ENCODE results near the gene STAMBPL1.

The STAMBPL1 gene

DNA sequence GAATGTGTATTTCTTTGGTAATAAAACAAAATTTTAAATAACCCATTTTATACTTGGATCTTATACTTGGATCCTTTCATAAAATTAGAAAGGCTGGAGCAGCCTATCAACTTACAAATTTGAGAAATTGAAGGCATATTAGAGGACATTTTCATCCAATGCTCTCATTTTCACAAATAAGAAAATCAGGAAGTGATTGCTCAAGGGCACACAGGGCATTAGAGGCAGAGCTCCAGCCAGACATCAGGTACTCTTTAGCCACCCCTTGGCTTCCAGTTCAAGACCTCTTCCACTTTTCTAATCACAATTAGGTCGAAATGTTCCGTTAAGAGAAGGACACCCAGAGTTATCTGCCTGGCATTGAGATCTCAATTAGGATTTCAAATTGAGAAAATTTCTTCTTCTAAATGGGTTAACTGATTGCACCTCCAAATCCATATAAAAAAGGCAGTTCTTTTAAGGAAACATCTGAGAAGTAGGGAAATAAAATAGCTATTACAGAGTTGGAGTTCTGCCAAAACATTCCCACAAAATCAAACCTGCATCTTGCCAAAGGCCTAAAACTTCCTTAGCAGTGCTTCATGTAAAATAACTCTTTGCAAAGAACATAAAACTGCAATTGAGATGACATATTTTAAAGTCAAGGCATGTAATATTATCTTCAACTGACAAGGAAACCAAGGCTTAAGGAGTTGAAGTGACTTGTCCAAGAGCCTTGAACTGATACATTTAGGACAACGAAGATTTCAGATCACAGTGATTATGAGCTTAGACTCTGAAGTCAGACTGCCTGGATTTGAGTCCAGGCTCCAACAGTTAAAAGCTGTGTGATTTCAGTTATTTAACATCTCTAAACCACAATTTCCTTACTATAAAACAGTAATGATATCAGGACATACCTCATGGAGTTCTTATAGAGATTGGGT lies 70.1 kb downstream of the STAMBPL1 start:
- peak; percentile 66 for FAIRE-seq
- TF ChIP-seq POLR2A (IDR thresholded peaks at IDR 0.05; ENCODE audit: low read depth, low read length), result no peak
- DNase-seq (ENCODE audit: insufficient read length, low spot score), result no peak

DNA sequence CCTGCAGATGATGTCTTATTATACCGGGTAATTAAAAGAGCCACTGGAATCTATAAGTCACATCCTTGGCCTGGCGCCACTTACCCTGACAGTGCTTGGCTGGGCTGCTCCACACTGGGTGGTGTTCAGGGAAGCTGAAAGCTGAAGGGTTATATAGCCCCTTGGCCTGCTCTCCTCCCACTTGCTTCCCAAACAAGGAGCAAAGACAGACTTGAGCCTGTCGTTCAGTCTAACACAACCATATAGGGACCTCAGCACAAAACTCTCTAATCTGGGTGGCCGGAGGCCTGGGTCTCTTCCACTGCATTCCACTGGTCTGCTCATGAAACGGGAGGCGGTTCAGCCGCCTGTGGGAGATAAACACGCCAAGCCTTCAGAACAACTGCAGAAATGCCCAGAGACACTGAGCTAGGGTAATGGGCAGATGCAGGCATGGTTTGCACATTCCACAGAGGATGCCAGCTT lies 72.6 kb downstream of the STAMBPL1 start, which contains the start of gene ACTA2:
ACTA2 (minus strand) TSS at position 127 of the 465 bp plus-strand sequence. CDS start 3,843 bp downstream, outside the sequence.
- TF ChIP-seq POLR2A (IDR thresholded peaks at IDR 0.05; ENCODE audit: low read depth, low read length), result no peak
- DNase-seq (ENCODE audit: insufficient read length, low spot score), result no peak
- FAIRE-seq, result peak; percentile 45

DNA sequence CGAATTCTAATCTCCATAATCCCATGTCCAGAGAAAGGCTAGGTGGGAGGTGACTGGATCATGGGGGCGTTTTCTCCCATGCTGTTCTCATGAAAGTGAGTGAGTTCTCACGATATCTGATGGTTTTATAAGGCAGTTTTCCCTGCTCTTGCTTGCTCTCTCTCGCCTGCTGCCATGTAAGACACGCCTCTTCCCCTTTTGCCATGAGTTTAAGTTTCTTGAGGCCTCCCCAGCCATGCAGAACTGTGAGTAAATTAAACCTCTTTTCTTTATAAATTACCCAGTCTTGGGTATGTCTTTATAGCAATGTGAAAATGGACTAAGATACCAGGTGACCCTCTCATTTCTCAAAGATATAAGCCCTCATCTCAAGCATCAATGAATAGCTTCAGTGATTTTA lies 73.6 kb downstream of the STAMBPL1 start:
- DNase-seq (ENCODE audit: insufficient read length, low spot score) (no peak), FAIRE-seq (no peak)
- TF ChIP-seq POLR2A (IDR thresholded peaks at IDR 0.05; ENCODE audit: low read depth, low read length), result no peak

DNA sequence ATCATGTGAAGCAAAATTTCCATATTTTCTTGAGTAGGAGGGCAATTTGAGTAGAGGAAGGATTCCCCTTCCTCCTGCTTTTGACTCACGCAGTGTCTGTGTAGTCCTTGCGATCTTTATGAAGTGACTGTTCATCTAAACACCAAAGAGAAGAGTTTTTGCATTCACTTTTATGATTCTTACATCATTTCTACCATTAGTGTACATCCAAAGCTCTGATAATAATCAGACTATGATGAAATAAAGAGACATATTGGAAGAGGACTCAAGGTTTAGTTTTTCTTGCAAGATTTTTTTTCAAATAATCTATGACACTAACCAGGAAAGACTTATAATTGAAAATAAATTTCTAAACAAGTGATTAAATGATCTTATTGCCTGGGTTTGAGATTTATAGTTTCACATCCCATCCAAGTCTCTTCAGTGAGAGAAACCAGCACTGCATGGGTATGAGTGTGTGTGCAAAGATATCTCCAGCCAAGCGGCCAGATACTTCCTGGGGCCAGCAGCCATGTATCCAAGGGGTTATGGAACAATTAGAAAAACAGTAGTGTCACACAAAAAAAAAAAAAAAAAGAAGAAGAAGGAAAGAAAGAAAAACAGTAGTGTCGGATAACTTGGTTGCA lies 74.5 kb downstream of the STAMBPL1 start:
- no peak for TF ChIP-seq POLR2A (IDR thresholded peaks at IDR 0.05; ENCODE audit: low read depth, low read length)
- DNase-seq (ENCODE audit: insufficient read length, low spot score) (no peak), FAIRE-seq (no peak)

DNA sequence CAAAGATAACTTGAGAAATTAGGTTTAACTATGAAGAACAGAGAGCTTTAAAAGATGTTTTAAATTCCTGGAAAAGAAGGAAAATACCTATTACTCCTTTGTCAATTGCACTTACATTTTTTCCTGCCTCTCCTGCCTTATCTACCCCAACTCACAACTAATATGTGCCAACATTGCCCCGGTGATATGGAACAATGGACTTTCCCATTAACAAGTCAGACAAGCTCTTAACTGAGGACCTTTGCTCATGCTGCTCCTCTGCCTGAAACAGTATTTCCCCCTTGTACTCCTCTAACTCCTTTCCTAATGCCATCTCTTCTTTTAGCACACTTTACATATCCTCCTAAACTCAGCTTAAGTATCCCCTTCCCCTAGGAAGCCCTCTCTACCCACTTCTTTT lies 77.3 kb downstream of the STAMBPL1 start:
- TF ChIP-seq POLR2A (IDR thresholded peaks at IDR 0.05; ENCODE audit: low read depth, low read length), result no peak
- FAIRE-seq, result no peak

DNA sequence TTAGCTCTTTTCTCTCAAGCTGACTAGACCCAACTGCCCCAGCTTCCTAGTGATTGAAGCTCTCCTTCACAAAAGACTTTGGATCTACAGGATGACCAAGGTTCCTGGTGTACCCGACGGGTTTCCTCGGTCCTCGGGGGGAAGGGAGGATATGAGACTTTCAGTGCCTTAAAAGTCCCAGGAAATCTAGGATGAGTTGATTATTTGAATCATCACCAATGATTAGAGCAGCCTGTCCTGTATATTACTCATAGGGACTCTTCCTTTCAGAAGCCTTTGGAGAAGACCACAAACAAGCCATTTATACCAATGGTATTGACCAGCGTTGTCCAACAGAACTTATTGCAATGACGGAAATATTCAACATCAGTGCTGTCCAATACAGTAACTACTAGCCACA lies 78.7 kb downstream of the STAMBPL1 start:
- peak; percentile 11 for FAIRE-seq
- TF ChIP-seq POLR2A (IDR thresholded peaks at IDR 0.05; ENCODE audit: low read depth, low read length), result no peak

More for the DNA sequence above, 77.3 kb downstream of the STAMBPL1 start:
- no peak for DNase-seq (ENCODE audit: insufficient read length, low spot score)

DNA sequence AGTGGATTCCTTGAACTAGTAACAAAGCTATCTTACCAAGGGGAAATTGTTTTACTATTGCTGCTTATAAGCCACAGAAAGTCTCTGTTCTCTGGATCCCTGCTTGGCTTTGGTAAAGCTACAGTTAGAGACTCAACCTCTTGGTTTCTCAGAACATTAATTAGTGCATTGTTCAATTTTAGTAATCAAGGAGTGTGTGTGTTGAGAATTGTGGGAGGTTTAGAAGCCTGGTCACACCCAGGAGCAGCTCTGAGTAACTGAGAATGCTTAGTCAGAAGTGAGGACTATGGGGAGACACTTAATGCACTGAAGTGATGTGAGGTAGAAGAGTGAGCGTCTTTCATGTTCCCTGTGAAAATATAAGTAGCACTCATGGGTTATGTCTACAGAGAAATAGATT lies 80.8 kb downstream of the STAMBPL1 start:
- no peak for TF ChIP-seq POLR2A (IDR thresholded peaks at IDR 0.05; ENCODE audit: low read depth, low read length)
- DNase-seq (ENCODE audit: insufficient read length, low spot score), result no peak
- FAIRE-seq, result peak; percentile 33

More for the DNA sequence above, 78.7 kb downstream of the STAMBPL1 start:
- no peak for DNase-seq (ENCODE audit: insufficient read length, low spot score)

DNA sequence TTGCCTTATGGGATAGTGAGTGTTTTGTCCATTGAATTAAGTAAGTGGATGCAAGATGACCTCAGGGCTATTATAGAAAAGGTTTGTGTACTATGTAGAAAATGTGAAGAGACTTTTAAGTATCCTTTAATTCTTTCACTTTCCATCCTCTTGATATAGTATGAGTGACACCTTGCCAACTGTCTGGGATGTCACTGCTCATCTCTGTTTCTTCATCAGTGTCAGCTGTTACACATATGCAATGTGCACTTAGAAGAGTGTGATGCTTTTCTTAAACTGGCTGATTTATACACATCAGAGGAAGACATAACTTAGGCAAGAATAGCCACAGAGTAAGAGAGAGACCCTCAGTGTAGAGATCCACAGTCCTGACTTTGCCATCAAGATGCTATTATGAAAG lies 81.2 kb downstream of the STAMBPL1 start:
- FAIRE-seq (peak; percentile 27), DNase-seq (ENCODE audit: insufficient read length, low spot score) (no peak)

DNA sequence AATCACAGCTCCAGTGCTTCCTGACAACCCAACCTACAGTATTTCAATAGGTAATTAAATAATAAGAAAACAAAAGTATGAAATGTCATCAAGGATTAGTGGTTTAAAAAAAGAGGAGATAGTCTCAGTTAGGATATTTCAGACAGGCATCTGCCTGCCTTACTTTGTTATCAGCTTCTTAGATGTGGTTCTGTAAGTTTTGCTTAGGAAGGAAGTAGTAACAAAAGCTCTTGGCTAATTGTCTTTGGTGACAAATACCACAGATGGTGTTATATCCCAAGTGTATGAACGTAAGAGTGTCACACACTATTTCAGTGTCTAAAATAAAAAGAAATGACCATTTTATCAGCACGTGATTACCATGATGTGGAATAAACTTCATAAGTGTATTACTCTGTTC lies 82.3 kb downstream of the STAMBPL1 start:
- no peak for DNase-seq (ENCODE audit: insufficient read length, low spot score)
- FAIRE-seq, result no peak

More for the DNA sequence above, 81.2 kb downstream of the STAMBPL1 start:
- no peak for TF ChIP-seq POLR2A (IDR thresholded peaks at IDR 0.05; ENCODE audit: low read depth, low read length)

DNA sequence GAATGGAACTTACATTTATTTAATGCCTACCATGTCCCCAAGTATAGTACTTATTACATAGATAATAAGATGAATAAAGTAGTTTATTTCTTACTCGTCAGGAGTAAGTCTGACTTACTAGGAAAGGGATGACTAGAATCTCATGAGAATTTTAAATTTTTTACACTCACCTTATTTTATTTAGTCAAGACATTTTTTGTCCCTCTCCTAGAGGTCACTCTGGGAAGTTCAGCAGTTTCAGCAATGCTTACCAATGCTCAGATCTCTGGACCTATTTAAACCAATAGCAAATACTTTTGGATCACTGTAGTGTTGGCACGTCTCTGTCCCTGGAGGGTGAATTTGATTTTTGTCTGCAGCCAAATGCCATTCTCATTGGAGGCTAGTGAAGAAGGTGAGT lies 83.3 kb downstream of the STAMBPL1 start:
- DNase-seq (ENCODE audit: insufficient read length, low spot score) (no peak), FAIRE-seq (no peak)
- no peak for TF ChIP-seq POLR2A (IDR thresholded peaks at IDR 0.05; ENCODE audit: low read depth, low read length)

More for the DNA sequence above, 82.3 kb downstream of the STAMBPL1 start:
- TF ChIP-seq POLR2A (IDR thresholded peaks at IDR 0.05; ENCODE audit: low read depth, low read length), result no peak

DNA sequence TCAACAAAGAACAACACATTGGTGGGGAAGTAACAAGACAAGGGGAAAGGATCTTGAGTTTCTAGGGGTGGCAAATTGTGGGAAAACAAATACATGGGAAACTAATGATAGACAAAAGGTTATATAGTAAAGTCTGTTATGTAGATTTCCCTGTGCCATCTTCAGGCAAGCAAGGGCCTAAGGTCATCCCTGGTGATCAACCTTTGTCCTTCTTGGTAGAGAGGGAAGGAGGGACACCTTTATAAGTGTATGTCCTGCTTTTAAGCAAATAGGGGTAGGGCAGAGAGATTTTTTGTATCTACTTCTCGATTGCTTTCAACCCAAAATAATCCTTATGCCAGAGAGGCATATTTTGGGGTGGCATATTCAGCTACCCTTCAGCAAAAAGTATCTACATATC lies 84.3 kb downstream of the STAMBPL1 start:
- FAIRE-seq (no peak), DNase-seq (ENCODE audit: insufficient read length, low spot score) (no peak)
- TF ChIP-seq POLR2A (IDR thresholded peaks at IDR 0.05; ENCODE audit: low read depth, low read length), result no peak

DNA sequence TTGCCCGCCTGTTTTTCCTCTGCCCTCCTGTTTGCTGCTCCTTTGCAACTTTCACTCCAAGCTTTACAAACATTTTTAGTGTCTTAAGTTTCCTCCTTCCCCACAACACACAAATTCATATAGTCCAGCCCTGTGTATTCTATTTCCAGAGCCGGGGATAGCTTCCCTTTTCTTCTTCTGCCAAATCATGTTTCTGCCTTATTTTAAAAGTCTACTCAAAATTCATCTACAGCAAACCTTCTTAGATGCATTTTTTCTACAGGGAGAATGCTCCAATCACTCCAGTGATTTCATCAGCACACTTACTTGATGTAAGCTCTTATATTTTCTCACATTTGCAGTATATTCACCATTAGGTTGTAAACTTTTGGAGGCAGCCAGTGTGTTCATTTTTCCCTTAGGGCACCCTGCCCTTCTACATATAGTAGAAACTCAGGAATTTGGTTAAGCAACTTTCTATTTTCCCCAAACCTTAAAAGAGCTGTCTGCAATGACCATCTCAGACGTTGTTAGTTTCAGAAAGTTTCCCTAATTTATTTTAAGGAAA lies 84.9 kb downstream of the STAMBPL1 start:
- no peak for FAIRE-seq
- no peak for DNase-seq (ENCODE audit: insufficient read length, low spot score)
- no peak for TF ChIP-seq POLR2A (IDR thresholded peaks at IDR 0.05; ENCODE audit: low read depth, low read length)

DNA sequence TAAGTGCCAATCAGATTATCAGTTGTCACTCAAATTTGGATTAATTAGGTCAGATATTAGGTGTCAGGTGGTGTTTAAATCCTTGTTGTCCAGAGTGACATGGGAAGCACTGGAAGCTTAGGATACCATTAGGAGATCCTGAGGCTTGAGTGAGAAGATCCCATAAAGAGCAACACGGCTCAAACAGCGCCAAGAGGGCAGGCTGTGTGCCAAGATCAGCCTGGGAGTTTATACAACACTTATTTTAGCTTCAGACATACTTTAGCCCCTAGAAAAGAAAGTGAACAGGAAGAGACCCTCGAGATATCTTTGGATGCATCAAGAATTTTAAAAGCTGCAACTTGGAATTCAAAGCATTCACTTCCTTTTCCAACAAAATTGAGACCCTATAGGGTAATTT lies 86.8 kb downstream of the STAMBPL1 start:
- no peak for DNase-seq (ENCODE audit: insufficient read length, low spot score)
- no peak for TF ChIP-seq POLR2A (IDR thresholded peaks at IDR 0.05; ENCODE audit: low read depth, low read length)
- peak; percentile 38 for FAIRE-seq

DNA sequence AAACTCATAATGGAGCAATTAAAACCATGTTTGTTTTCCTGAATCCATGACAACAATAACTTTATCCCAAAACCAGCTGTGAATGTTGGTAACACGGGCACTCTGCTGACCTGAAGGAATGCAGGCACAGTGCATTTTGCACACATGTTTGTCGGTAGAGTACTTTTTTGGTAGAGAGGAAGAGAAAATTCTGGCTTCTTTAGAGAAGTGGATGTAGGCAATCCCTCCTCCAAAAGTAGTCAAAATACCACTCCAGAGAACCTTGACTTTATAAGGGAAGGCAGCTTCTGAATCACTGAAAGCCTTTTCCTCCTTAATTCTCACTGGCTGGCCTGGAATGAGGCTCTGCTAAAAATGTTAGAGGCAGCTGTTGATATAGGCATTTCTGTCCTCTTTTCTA lies 88.3 kb downstream of the STAMBPL1 start:
- no peak for TF ChIP-seq POLR2A (IDR thresholded peaks at IDR 0.05; ENCODE audit: low read depth, low read length)
- FAIRE-seq, result no peak
- no peak for DNase-seq (ENCODE audit: insufficient read length, low spot score)
